RPMI7951 (cell line): ENCODE data around the gene TMEM91. TPM values are rescaled to one million over a fixed set of nuclear protein-coding genes. Genes with fewer than 3 reads are reported as not detected.
"Not testable (repeated sequence)": the region's sequence is repeated elsewhere in the genome, so short reads cannot be mapped to it uniquely, and the experiment has no call there.

Experiments used
- DNase-seq: peaks from one replicate; pipeline ENCODE4 v3.0.0-alpha.2; 2012; ENCODE audit warnings: low read depth
- total RNA-seq: library from RNA; depleted of rRNA; stranded (reverse); fragments of >200 nt; shearing (Covaris generic); gene quantifications from 2 replicates; pipeline ENCODE4 v1.2.3, GENCODE V29; 2014

TMEM91 gene
- total RNA-seq, 1 experiment from 2014 or later = 4.8 TPM

DNA sequence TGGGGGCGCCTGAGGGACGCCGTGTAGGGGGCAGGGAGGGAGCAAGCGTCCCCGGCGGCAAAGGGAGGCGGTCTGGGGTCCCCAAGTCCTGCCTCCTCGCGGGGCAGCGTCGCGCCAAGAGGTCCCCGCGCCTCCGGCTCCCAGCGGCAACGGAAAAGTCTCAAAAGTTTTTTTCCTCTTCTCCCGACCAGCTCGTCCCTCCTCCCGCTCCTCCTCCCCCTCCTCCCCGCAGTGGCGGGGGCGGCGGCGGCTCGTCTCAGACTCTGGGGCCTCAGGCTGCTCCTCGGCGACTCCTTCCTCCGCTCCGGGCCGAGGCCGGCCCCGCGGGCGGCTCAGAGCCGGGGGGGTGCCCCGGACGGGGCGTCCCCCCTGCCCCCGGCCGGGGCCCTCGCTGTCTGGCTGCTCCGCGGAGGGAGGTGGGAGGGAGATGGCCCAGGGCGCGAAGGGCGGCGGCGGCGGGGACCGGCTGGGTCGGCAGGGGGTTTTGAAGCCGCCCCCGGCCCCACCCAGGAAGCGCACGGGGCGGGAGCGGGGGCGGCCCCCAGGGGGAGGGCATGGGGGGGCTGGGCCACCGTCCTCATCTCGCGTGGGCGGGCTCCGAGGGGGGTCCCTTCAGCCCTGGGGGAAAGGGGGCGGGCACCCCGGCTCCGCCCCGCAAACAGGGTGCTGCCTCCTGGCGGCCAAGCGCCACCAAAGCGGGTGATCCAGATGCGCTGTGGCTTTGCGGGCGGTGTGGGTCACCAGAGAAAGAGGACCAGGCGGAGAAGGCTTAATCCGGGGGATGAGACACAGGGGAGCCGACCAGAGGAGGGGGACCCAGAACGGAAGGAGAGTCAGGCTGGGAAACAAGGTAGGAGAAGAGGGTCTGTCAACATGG is 22.6 kb upstream of the TMEM91 start, which contains the start of gene TGFB1:
Gene TGFB1, minus strand, starts transcription at position 457 of the 877 bp plus-strand sequence. CDS start 878 bp downstream, outside the sequence.
- peak; percentile 91 for DNase-seq

DNA sequence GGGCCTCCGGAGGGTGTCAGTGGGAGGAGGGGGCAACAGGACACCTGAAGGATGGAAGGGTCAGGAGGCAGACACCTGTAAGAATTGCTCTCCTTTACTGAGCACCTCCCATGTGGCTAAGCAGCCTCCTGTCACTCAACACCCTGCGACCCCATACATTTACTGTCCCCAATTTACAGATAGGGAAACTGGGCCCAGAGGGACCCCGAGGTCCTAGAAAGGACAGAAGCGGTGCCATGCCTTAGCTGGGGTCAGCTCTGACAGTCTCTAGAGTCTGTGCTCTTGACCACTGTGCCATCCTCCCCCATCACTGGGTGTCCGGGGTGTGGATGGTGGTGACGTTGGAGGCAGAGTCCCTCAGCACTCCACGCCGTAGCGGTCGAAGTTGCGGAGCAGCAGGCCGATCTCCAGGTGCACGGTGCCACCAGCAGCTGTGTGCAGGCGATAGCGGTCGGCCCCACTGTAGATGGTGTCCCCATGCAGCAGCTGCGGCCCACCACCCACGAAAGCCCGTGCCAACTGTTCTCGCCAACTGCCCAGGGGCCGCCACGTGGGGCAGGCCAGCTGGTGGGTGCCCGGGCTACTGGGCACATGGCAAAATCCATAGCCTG is 21.9 kb upstream of the TMEM91 start:
- no peak for DNase-seq

DNA sequence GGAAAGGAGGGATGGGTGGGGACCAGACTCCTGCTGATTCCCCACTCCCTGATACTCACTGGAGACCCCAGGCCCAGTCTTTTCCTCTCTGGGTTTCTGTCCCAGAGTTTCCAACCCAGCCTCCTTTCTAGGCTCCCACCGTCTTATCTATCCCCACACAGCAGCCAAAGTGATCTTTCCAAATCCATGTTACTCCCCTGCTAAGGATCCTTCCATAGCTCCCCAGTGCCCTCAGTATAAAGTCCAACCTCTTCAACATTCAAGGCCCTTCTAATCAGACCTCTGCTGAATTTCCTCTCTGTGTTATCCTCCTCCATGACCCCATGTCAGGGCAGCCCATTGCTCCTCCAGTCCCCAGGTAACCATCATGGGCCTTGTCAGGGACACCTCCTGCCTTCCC is 21.3 kb upstream of the TMEM91 start:
- no peak for DNase-seq

DNA sequence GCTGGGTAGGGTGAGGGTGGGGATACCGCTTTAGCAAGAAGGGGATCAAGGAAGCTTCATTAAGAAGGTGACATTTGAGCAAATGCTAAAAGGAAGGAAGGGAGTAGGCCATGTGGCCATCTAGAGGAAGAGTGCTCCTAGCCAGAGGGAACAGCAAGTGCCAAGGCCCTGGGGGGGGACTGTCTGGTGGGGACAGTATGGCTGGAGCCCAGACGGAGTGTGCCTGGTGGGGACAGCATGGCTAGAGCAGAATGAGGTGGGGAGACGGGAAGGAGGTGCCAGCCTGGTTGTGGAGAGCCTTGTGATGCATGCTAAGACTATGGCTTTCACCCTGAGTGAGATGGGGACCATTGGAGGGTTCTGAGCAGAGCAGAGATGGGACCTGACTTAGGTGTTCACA is 20.5 kb upstream of the TMEM91 start:
- DNase-seq = no peak

DNA sequence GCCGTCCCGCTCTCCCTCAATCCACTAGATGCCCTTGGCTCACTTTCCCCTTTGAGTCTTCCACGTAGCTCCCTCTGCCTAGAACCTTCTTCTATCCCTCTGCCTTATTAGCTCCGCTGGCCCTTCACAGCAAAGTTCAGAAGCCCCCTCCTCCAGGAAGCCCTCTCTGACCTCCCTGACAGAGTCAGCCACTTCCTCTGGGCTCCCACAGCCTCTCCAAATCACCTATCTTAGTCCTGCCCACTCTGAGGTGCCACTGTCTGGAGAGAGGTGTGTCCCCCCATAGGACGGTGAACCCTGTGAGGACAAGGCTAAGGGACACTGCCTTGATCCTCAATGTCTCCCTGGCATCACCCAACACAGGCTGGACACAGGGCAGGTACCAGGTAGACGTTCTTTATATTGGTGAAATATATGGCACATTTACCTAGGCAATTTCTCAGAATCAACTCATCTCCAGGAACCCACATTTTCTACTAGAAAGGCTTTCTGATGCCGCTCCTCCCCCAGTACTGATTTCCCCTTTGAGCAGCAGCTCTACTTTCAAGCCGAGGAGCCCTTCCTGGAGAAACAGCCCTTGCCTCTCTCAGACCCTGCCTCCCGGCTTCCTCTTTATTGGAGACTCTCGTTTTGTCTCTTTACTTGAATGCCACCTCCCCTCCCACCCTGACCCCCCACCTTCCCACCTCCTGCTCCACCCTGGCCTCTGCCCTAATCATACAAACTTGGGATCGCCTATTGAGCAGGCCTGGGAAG is 19.2 kb upstream of the TMEM91 start:
- DNase-seq = no peak

DNA sequence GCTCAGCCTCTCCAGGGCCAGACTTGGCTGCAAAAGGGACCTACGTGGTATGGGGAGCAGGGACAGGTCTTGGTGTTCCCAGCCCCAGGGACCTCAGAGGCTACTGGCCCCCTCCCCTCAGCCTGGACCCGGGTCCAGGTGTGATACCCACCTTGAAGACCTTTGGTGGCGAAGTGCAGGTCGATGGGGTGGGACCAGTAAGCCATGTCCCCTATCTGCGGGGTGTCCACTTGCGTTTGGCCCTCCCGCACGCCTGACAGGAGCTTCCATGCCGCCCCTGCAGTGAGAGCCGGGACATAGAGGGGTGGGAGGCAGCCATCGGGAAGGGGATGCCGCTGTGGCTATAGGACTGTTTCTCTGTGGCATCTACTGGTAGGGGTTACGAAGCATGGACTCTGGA is 18.6 kb upstream of the TMEM91 start:
- DNase-seq = no peak

DNA sequence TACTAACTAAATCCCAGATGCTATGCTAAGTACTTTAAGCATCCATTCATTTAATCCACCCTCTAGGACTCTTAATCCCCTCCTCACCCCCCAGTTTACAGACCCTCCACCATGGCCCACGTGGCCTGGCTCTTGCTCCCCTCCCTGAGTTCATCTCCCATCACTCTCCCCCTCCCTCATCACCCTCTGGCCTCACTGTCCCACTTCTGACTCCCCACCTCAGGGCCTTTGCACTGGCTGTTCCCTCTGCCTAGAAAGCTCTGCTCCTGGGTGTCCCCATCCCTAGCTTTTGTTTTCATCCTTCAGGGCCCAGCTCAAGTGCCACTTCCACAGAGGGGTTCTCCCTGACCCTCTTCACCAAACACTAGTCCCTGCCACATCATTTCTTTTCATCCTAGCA is 16.6 kb upstream of the TMEM91 start:
- DNase-seq = no peak

DNA sequence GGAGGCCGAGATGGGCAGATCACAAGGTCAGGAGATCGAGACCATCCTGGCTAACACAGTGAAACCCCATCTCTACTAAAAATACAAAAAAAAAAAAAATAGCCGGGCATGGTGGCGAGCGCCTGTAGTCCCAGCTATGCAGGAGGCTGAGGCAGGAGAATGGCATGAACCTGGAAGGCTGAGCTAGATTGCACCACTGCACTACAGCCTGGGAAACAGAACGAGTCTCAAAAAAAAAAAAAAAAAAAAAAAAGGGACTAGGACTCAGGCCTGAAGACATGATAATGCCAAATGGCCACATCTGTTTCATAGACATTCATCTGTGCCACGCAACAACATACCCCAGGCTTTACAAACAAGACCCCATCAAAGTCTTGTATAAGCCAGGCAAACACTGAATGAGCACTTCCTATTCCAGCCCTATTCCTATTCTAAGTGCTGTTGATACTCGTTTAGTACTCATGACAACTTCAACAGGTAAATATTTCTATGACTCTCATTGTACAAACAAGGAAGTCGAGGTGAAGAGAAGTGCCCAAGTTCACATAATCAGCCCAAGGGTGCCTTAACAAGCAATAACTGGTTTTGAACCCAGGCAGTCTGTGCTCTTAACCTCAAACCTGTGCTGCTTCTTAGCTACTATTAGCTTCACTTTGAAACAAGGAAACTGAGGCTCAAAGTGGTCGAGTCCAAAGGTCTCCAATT is 14.0 kb upstream of the TMEM91 start:
- no peak for DNase-seq

DNA sequence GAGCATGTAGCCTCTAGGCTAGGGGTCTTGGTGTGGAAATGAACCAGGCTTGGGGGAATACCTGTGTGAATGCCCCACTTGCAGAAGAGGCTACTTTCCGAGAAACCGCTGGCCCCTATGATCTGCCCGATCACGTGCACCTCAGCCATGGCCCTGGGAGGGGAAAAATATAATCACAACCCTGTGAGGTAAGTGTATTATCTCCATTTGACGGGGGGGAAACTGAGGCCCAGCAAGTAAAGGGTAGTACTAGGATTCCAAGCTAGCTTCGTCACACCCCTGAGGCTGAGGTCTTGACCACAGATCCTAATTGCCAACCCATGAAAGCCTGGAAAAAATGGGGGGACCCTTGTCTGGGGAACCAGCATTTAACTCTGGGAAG is 13.0 kb upstream of the TMEM91 start:
- no peak for DNase-seq

DNA sequence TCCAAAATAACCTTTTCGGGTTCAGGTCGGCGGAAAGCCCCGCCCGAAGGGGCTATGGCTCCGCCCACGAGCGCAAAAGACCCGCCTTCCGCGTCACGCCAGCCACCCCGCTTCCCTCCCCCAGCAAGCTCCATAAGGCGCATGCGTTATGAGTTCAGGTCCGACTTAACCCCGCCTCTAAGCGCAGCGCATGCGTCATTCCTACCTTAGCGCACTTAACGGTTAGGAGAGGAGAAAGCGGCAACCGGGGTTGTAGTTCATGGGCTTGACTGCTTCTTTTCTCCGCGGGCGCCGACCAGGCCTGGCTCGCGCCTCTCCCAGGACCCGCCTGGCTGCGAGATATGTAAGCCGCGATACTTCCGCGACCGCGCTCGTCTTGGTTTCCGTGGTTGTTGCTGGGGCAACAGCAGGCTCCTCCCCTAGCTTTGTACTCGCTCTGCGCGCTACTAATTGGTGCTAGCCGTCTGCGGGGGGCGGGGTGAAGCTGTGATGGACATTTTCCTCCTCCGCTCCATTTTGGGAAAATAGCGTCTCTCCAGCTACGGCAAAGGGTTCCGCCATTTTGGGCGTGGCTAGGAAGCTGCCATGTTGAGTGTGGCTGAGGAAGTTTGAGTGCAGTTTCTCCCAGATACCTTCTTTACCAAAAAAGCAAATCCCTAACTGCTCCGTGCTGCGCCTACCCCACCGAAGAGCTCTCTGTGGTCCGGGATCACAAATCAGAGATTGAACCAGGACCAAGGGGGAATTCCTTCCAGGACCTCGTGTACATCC is 12.4 kb upstream of the TMEM91 start, which contains the start of gene B9D2:
Gene B9D2, minus strand, starts transcription at position 397 of the 771 bp plus-strand sequence. CDS start 630 bp downstream, outside the sequence.
- DNase-seq = peak; percentile 98

DNA sequence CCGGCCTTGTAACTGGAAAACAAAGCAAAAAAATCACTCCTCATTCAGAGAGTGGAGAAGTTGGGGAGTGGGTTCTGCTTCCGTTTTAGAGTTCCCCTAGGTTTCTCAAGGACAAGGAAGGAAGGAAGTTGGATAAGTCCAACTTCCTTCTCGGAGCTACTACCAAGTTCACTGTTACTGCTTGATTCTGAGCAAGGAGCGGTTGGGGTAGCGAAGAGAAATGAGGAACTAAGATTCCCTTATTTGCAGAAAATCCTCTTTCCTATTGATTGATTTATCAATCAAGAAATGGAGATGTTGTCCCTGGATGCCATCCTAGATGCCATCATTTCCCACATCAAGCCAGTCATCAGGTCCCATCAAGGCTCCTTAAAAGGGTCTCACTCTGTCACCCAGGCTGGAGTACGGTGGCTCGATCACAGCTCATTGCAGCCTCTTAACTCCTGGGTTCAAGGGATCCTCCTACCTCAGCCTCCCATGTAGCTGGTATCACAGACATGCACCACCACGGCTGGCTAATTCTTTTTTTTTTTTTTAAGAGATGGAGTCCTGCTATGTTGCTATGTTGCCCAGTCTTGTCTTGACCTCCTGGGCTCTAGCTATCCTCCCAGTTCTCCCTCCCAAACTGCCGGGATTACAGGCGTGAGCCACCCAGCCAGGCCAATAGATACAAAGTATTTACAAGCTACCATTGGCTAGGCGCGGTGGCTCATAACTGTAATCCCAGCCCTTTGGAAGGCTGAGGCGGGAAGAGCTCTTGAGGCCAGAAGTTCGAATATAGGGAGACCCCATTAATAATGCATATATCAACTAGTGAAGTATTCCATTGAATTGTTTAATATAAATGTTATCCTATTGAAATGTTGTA is 11.6 kb upstream of the TMEM91 start:
- peak; percentile 22 for DNase-seq

DNA sequence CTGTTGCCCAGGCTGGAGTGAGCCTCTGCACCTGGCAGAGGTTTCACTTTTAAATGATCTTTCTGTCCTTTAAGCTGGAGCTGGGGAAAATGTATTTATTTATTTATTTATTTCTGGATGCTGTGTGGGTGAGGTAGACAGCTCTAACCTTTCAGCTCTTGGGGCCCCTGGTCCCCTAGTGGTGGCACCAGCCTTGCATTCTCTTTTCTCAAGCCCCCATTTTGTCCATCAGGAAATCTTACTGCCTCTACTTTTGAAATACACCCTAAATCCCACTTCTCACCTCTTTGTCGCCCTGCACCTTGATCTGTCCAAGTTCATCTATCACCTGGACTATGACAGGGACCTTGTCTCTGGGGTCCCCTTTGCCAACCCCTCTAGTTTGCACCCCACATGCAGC is 10.2 kb upstream of the TMEM91 start:
- DNase-seq = no peak

DNA sequence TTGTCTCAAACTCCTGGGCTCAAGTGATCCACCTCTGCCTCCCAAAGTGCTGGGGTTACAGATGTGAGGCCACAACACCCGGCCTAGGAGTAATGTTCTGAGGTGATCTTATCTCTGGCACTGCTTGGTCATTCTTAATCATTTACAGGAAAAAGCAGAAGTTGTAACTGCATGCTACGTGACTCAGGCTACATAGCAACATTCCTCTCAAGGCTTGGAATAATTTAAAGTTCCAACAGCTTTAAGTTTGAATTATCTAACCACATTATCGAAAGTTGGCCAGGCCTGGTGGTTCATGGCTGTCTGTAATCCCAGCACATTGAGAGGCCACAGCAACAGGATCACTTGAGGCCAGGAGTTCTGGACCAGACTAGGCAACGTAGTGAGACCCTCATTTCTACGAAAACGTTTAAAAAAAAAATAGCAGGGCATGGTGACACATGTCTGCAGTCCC is 8.5 kb upstream of the TMEM91 start:
- DNase-seq = peak; percentile 94

DNA sequence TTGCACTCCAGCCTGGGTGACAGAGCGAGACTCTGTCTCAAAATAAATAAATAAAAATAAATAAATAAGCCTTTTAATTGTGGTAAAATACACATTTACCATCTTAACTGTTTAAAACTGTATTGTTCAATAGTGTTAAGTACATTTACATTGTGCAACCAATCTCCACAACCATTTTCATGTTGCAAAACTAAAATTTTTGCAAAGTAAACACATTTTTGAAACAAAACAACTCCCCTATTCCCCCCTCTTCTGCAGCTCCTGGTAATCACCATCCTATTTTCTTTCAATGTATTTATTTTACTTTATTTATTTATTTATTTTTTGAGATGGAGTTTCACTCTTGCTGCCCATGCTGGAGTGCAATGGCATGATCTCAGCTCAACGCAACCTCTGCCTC is 6.6 kb upstream of the TMEM91 start:
- DNase-seq = no peak

DNA sequence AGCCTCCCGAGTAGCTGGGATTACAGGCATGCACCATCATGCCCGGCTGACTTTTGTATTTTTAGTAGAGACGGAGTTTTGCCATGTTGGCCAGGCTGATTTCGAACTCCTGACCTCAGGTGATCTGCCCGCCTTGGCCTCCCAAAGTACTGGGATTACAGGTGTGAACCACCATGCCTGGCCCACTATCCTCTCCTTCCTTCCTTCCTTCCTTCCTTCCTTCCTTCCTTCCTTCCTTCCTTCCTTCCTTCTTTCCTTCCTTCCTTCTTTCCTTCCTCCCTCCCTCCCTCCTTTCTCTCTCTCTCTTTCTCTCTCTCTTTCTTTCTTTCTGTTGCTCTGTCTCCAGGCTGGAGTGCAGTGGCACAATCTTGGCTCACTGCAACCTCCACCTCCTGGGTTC is 5.2 kb upstream of the TMEM91 start:
- DNase-seq = not testable (repeated sequence)

DNA sequence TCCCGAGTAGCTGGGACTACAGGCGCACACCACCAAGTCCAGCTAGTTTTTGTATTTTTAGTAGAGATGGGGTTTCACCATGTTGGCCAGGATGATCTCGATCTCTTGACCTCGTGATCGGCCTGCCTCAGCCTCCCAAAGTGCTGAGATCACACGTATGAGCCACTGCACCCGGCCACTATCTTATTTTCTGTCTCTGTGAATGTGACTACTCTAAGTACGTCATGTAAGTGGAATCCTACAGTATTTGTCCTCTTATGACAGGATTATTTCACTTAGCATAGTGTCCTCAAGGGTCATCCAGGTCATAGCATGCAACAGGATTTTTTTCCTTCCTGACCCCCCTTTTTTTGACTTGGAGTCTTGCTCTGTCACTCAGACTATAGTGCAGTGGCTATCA is 4.8 kb upstream of the TMEM91 start:
- no peak for DNase-seq

DNA sequence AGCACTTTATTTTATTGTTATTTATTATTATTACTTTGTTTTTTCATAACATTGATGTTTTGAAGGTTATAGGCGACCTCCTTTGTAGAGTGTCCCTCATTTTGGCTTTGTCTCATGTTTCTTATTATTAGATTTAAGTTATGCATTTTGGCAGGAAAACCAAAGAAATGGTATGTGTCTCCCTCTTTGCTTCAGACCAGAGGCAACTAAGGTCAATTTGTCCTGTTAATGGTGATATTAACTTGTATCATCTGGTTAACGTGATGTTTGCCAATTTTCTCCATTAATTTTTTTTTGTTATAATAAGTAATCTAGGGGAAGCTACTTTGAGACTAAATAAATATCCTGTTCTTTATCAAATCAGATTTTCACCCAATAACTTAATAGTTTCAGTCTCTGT is 3.8 kb upstream of the TMEM91 start:
- DNase-seq = no peak

DNA sequence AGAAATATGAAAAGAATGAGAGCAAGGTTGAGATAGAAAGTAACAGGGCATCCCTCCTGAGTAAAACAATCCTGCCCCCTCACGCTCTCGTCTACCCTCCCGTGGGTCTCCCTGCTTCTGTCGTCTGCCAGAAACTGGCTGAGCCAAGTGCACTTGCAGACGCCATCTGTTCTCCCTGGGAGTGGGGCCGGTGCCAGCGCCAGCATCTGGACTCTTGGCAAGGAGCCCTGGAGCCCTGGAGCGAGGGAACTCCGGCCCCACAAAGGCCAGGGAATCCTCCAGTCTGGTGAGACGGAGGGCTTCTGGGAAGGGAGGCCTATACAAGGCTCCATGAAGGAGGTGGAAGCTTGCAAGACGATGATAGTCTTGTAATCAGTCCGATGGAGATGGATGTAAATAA is 2.3 kb upstream of the TMEM91 start:
- DNase-seq = peak; percentile 97

DNA sequence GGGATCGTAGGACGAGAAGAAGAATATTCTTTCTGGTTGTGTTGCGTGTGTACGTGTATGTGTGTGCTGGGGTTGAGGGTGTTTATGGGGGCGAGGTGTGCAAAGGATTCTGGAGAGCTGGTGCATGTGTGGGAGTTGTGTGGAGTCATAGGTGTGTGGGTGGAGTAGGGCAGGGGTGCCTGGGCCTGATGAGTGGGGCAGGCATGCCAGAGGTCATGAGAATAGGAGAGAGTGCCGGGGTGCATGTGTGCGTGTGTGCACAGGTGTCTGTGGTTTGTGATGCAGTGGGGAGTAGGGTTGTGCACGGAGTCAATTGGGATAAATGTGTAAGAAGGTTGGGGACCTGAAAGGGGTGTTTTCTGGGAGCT is 649 bp downstream of the TMEM91 start:
- no peak for DNase-seq
